H4 (cell line): ENCODE data around the gene ITLN1. TPM values are rescaled to one million over a fixed set of nuclear protein-coding genes. Genes with fewer than 3 reads are reported as not detected.

ENCODE experiments used
- DNase-seq: peaks from one replicate; pipeline ENCODE4 v3.0.0-alpha.2; 2015; ENCODE audit warnings: low spot score
- total RNA-seq: library from RNA; depleted of rRNA; stranded (reverse); fragments of >200 nt; shearing (Covaris generic); gene quantifications from 2 replicates; pipeline ENCODE4 v1.2.3, GENCODE V29; 2014

Gene ITLN1
- total RNA-seq, 1 experiment from 2014 or later: not detected

DNA sequence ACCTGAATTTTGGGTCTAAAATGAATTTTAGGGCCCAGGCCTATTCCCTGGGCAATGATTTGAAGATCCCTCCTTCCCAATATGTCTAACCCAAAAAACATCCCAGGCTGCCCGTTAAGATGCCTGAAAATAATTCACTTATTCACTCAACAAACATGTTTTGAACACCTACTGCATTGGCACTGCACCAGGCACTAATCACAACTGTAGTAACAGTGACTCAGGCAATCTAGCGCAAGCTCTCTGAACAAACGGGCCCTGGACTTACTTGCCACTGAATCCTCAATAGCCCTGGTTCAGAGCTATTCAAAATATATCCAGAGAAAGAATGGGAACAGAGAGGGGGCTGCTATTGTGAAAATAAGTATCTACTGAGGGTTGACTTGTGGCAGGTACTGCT lies 26.5 kb downstream of the ITLN1 start:
- no peak for DNase-seq

DNA sequence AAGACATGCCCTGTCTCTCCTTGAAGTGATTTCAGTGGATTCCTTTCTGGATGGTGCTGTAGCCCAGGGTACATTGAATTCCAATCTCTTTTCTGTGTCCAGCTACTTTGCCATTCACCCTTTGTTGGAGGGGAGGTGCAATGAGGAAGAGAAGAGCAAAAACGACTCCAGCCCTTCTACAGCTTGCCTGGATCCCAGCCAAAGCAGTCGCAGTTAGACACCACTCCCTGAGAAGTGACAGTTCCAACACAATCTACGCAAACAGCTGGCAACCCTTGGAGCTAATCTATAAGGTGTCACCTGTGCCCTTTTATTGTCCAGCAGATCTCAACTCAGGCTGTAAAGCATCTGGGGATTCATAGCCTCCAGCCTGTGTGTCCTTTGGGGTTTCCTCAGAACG lies 26.9 kb downstream of the ITLN1 start:
- DNase-seq: no peak

DNA sequence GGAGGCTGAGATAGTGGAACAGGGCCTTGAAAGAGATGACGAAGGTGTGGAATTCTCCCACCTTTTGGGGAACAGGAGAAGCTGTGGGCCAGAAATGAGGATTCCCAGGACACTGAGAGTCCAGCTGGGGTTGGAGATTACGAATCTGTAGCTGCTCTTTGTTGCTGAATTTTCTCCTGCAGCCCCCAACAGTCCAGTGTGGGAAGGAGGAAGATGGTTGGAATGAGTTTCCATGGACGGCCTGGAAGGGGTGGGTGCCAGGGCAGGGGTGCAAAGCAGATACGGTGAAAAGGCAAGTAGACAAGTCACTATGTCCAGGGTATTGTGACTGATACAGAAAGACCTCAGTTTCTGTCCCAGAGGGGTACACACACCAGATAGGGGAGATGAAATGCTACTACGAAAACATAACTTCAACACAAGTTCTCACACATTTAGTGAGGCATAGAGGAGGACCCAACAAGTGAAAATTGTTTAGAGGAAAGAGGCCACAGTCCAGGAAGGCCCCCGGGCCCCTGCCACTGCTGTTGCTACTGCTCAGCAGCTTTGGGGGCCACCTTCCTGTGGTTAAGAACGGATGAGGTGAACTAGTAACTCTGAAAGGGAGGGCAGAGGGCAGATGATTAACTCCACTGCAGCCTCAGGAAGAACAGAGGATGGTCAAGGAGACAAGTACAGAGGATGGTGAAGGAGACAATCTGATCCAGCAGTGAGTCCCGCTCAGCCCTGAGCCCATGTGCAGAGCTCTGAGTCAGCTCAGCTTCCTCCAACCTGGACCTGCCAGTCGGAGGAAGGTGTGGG lies 29.6 kb downstream of the ITLN1 start:
- DNase-seq: no peak

DNA sequence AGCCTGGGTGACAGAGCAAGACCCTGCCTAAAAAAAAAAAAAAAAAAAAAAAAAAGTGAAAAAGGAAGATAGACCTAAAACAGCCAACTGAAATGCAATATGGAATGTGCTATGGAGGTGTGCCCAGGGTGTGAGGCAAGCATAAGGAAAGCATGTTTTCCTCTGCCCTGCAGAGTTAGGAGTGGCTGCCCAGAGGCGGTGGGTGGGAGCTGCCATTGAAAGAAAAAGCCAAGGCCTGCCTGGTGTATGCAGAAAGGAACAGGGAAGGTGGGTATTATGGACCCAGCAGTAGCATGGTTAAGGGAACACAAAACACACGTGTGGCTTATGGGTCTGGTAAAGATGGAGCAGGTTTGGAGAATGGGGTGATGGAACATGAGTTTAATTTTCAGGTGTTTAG lies 31.2 kb downstream of the ITLN1 start:
- DNase-seq: no peak

DNA sequence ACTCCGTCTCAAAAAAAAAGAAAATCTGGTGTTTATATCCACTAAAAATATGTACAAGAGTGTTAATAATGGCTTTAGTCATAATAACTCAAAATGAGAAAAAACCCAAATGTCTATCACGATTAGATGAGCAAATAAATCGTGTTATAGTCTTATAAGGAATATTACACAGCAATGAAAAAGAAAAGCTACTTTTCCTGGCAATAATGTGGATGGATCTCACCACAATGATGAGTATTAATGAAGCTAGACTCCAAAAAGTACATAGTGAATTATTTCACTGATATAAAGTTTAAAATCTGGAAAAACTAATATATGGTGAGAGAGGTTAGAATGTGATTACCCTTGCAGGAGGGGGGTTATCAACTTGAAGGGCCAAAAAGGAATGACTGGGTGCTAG lies 32.0 kb downstream of the ITLN1 start:
- DNase-seq: no peak

DNA sequence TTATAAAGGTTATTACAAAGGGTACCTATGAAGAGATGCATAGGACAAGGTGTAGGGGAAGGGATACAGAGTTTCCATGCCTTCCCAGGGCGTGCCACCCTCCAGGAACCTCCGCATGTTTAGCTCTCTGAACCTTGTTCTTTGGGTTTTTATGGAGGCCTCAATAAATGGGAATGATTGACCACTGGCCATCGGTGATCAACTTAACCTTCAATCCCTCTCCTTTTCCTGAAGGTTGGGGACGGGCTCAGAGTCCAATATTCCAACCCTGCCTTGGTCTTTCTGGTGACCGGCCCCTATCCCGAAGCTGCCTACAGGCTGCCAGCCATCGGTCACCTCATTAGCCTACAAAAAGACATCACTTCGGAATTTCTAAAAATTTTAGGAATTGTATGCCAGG lies 34.0 kb downstream of the ITLN1 start:
- DNase-seq: no peak

DNA sequence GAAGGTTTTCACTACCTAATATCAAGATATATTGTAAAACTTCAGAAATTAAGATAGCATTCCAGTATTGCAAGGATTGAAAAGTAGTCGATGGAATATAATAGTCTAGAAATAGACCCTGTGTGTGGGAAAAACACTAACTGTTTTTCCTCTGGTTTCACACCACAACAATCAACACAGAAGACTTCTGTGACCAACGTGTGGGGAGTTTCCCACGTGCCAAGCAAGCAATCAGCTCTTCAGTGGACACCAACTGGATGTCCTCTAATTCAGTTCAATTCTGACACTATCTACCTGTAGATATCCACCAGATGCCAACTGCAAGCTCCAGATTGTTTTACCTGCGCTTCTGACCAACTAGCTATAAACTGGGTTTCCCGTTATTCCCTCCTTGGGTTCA lies 34.4 kb downstream of the ITLN1 start:
- DNase-seq: no peak

DNA sequence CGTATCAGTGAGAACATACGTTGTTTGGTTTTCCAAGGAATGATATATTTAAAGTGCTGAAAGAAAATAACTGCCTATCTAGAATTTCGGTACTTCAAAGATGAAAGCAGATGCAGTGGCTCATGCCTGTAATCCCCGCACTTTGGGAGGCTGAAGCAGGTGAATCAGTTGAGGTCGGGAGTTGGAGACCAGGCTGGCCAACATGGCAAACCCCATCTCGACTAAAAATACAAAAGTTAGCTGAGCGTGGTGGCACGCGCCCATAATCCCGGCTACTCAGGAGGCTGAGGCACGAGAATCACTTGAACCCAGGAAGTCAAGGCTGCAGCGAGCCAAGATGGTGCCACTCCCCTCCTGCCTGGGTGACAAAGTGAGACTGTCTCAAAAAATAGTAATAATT lies 38.7 kb downstream of the ITLN1 start:
- DNase-seq: no peak

DNA sequence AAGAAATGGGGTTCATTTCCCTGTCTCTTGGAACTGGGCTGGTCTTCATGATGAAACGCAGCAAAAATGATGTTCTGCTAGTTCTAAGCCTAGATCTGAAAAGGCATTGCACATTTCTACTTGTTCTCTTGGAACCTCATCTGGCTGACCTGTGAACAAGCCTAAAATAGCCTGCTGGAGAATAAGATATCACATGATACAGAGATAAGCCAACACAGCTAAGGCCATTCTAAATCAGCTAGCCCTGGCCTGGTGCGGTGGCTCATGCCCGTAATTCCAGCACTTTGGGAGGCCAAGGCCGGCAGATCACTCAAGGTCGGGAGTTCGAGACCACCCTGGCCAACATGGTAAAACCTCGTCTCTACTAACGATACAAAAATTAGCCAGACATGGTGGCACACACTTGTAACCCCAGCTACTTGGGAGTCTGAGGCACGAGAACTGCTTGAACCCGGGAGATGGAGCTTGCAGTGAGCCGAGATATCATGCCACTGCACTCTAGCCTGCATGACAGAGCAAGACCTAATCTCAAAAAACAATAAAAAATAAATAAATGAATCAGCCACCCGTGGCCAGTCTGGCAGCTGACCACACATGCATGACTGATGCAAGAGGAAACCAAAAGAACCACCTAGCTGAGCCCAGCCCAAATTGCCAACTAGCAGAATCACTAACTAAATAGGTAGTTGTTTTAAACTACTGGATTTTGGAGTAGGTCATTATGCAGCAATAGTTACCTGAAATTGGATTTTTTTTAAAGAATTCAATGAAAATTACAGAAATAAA lies 40.3 kb downstream of the ITLN1 start:
- no peak for DNase-seq

DNA sequence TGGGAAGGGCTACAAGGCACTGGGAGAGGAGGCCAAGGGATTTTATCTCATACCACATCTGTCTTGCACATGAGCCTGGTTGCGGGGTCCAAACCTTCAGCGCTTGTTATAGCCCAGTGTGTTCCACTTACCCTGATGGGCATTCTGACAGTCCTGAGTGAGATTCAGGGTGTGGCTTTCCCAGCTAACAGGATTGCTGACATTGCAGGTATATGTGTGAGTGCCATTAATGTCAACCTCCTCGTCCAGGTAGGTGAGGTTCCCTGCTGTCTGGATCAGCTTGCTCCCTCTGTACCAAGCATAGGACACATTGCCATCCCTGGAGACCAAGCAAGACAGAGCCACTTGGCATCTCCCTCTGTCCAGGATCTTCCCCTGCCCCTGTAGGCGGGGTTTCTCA lies 43.9 kb downstream of the ITLN1 start:
- no peak for DNase-seq

DNA sequence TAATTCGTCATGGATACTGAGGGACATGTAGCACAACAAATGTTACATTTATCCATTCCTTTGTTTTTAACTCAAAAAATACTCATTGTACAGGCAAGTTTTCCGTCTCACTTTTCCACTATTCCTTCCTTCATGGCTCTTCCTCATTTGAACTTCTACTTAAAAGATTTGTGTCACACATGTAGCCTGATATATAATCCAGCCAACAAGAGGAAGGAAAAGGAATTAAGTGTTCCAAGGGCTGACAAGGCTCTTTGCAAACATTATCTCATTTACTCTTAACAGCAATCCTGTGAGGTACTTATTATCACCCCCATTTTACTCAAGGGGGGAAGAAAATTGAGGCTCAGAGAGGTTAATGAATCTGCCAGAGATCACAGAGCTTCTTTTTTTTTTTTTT lies 45.2 kb downstream of the ITLN1 start:
- DNase-seq: no peak

DNA sequence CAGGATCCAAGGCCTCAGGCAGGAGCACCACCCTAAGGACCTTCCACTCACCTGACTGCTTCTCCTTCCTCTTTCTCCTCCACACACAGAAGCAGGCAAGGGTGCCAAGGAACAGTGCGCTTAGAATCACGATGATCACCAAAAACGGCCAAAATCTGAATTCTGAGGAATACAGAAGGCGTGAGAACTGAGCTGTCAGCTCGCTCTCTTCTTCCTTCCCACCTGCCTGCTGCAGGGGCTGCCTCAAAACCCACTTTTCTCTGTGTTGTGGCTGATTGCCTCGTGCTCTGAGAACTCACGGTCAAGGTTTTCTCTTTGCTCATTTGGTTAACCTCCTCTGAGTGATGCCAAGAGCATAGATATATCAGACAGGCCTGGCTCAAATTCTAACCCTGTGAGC lies 46.1 kb downstream of the ITLN1 start:
- DNase-seq: no peak

DNA sequence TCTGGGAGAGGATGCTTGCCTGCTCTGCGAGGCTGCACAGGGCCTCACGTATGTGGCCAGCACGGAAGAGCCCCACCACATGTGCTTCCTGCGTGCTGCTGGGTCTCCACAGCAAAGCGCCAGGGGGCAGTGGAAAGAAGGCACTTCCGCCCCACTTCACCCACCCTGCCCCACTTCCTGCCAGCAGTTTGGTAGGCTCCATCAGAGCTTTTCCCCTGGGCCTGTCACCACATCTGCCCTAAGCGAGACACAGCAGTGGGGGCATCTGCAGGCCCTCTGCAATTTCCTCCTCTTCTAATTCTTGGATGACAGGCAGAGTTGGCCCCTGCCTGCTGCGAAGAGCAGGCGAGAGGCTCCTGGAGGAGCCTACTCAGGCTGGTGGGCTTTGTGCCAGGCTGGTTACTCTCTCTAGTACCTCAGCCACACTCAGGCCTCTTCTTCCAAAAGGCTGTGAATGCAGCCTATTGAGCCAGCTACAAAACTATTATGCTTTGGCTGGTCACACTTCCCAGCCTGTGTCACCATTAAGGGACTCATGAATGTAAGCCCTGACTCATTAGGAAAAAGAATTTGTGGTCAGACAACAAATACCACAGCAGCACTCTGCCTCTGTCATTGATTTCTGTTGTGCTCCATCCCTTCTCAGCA lies 47.3 kb downstream of the ITLN1 start:
- peak; percentile 32 for DNase-seq

DNA sequence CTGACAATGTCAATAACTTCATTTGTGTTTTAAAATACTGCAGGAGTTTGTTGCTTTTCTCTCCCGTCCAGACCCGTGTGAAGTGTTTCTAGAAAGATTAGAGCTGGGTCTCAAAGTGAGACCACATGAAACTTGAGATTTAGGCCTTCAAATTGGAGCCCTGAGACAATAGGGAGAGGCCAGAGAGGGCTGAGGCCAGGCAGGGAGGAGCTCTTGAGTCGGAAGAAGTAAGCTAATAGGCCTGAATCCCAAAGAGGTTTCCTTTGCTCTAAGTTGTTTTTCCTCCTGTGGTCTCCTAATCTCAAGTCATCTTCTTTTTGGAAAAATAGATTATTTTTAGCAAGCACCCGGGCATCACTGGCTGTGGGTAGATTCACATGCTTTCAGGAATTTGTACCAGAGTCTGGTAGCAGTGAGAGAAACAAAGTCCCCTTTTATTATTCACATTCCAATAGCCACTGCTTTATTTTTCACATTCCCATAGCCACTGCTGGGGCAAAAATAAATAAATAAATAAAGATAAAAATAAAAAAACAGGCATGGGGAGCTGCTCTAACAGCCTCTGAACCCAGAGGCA lies 47.9 kb downstream of the ITLN1 start:
- DNase-seq: no peak

DNA sequence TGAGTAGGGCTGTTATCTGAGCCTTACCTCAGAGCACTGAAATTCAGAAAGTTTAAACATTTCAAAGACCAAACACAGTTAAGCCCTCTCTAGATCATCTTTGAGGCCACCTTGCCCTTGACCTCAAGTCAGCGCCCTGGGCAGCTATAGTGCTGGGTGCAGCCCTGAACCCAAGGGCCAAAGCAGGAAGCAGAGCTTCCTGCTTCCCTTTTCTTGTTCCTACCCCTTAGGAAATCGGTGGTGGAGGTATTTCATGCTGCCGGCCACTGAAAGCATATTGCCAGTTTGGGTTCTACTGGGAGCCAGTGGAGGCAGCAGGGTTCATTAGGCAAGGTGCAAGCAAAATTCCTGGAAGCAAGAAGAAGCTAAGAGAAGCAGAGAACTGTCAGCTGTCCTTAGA lies 48.4 kb downstream of the ITLN1 start:
- no peak for DNase-seq

DNA sequence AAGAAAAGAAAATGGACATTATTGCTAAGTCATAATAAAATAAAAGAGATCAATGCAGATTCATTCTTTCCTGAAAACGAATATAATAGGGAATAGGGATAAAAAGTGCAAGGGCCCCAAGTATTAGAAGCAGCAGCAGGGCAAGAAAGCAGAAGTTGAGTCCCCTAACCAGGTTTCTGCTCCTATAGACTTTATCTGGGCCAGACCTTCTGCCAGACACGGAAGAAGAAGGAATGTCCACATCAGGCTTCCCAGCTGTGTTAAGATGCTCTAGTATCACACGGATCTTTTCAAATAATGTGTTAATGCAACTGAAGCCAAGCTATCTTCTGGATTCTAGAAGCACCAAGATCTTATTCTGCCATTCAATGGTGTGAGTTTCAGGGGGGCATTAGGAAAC lies 49.2 kb downstream of the ITLN1 start:
- no peak for DNase-seq

DNA sequence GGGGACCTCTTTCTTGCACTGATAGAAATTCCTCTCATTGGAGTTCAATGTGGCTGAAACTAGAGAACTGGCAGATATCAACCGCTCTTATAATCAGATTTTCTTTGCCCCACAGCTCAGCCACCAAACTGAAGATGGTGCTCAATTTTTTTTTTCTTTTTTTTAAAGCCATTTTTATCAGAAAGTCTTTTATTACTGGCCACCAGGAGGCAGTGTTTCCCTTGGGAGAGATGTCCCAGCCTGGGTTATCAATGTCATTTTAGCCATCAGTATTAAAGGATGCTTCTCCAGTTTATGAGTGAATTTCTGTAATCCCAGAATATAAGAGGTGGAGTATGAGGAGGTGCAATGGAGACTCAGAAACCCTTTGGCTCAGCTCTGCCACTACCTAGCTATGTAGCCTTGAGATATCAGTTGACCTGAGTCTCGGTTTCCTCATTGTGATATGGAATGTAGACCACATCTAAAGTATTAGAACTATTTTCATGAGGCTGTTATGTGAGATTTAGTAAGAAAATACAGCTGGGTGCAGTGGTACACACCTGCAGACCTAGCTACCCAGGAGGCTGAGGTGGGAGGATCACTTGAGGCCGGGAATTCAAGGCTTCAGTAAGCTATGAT lies 49.9 kb downstream of the ITLN1 start:
- peak; percentile 21 for DNase-seq

DNA sequence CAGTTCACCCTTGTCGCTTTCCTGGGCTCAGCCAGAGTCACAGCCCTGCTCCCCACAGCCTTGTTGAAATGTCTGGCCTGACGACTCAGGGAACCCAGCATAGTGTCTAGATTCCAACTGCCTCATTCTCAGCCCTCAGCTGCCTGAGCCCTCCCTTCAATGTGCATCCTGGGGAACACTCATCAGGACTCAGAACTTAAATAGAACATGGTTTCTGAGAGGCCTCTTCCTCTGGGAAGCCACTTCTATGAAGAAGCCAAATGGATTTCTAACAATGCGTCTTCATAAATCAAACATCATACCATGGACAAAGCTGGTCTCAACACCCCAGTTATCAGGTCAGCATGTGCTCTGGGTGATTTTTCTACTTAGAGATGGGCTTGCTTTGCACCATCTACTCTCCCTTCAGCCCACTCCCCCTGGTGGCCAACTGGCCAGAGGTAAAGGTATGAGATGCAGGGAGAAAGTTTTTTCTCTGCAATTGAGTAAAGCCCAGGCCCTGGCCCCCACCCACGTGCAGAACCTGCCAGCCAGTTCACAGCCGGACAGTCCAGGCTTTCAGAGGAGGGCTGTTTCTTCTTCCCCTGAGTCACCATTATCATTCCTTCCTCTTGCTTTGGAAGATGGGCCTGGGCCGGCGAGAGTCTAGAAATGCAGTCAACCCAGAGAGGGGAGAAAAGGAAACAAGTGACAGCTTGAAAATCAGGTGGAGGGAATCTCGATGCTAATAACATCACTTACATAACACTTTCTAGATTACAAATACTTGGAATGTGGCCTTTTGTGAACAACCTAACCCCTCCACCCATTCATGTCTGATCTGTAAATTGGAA lies 54.4 kb downstream of the ITLN1 start:
- peak; percentile 44 for DNase-seq

DNA sequence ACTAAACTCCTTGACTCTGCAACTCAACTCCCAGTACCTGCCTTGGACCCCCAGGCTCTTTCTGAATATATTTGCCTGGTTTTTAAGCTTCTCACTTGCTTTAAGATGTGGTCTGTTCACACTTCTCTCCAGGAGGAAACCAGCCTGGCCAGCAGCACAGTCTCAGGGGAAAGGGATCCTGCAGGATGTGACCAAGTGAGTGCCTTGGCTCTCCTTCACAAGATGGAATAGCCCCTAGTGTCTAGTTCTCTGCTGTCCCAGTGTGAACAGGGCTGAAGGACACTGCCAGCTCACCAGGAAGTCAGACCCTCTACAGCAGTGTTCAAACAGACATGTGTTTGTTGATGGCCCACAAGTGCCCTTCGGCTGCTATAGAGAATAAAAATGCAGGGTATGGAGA lies 55.2 kb downstream of the ITLN1 start:
- no peak for DNase-seq

DNA sequence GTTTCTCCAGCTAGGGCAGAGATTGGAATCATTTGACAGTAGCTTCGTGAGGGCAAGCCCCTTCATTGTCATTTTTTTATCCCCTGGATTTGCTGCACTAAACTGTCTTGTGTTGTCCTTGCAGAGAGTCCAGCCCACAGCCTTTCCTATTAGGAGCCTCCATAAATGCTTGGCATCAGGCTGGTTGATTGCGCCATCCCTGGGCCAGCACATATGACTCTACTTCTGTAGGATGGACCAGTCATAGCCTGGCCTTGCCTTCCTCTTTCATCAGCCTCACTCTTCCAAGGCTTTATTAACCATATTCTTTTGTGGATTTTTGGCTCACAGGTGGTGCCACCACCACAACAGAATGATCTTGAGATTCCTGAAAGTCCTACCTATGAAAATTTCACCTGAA lies 57.6 kb downstream of the ITLN1 start:
- DNase-seq: no peak

DNA sequence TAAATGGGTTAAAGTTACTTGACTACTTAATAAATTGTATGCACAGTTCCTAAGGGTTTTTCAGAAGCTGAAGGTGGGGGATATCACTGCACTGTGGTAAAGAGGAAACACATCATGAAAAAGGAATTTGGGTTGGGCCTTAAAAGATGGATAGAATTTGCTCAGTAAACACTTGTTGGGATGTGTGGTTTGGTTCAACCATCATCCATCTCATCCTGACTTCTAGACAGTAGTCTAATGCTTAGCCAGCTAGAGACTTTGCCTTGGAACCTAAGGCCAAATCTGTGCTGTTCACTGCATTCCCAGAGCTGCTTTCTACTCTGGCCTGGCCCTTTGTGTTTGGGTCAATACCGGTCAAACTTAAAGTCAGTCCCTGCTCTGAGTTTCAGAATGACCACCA lies 58.4 kb downstream of the ITLN1 start:
- DNase-seq: peak; percentile 28
